Measurements from ENCODE around the gene ADRM1. TPM values are rescaled to one million over a fixed set of nuclear protein-coding genes. Genes with fewer than 3 reads are reported as not detected.

The ADRM1 gene
- polyA plus RNA-seq, 4 donors, result 44.5 to 93.4 (median 88.3) TPM

- DNase-seq (no peak), FAIRE-seq (no peak)
- H3K9me3 ChIP-seq (ENCODE audit: control insufficient read depth in 2 of 2, insufficient read depth in 1 of 2, low read depth in 1 of 2, low read length in 1 of 2), result peaks cover 0 to 5% of the 10 kb centered on the region in 2 donors
- H3K27me3 ChIP-seq (ENCODE audit: control insufficient read depth in 3 of 3, insufficient read depth in 3 of 3, low read length in 3 of 3), result no peaks in the 10 kb centered on the region
- WGBS, 3 donors, result 88 to 93% (median 89%) methylated on average over 13 to 14 of the region's 14 CpGs
- no peak overlapping the region for H3K4me3 ChIP-seq (ENCODE audit: low read depth in 1 of 3, low read length in 3 of 3)
- H3K27ac ChIP-seq (ENCODE audit: low read depth in 1 of 3, low read length in 2 of 3), result no peak overlapping the region
- no peaks in the 10 kb centered on the region for H3K4me1 ChIP-seq (ENCODE audit: control insufficient read depth in 3 of 3, insufficient read depth in 2 of 3, low read depth in 1 of 3, low read length in 2 of 3)
- peaks cover 0 to 81% (median 0%) of the 10 kb centered on the region in 3 donors for H3K36me3 ChIP-seq (ENCODE audit: control insufficient read depth in 3 of 3, insufficient read depth in 2 of 3, low read depth in 1 of 3, low read length in 3 of 3)
Observed at GRCh38 chr20:62325172-62325905, 22.5 kb downstream of the ADRM1 start.

- 78 to 90% (median 80%) methylated on average over 12 to 14 of the region's 14 CpGs for WGBS, 3 donors
- Histone ChIP-seq H3K9me3 (ENCODE audit: control insufficient read depth in 2 of 2, insufficient read depth in 1 of 2, low read depth in 1 of 2, low read length in 1 of 2) (peaks cover 0 to 5% of the 10 kb centered on the region in 2 donors), H3K4me1 (ENCODE audit: control insufficient read depth in 3 of 3, insufficient read depth in 2 of 3, low read depth in 1 of 3, low read length in 2 of 3) (no peaks in the 10 kb centered on the region), H3K27me3 (ENCODE audit: control insufficient read depth in 3 of 3, insufficient read depth in 3 of 3, low read length in 3 of 3) (no peaks in the 10 kb centered on the region), H3K36me3 (ENCODE audit: control insufficient read depth in 3 of 3, insufficient read depth in 2 of 3, low read depth in 1 of 3, low read length in 3 of 3) (peaks cover 0 to 86% (median 0%) of the 10 kb centered on the region in 3 donors), H3K4me3 (ENCODE audit: low read depth in 1 of 3, low read length in 3 of 3) (no peak overlapping the region), H3K27ac (ENCODE audit: low read depth in 1 of 3, low read length in 2 of 3) (no peak overlapping the region)
- DNase-seq (no peak), FAIRE-seq (no peak)
Observed at GRCh38 chr20:62326559-62326958, 23.8 kb downstream of the ADRM1 start.

- H3K4me3 ChIP-seq (ENCODE audit: low read depth in 1 of 3, low read length in 3 of 3), result no peak overlapping the region
- H3K9me3 ChIP-seq (ENCODE audit: control insufficient read depth in 2 of 2, insufficient read depth in 1 of 2, low read depth in 1 of 2, low read length in 1 of 2), result peaks cover 0 to 5% of the 10 kb centered on the region in 2 donors
- H3K27me3 ChIP-seq (ENCODE audit: control insufficient read depth in 3 of 3, insufficient read depth in 3 of 3, low read length in 3 of 3), result no peaks in the 10 kb centered on the region
- peaks cover 0 to 86% (median 0%) of the 10 kb centered on the region in 3 donors for H3K36me3 ChIP-seq (ENCODE audit: control insufficient read depth in 3 of 3, insufficient read depth in 2 of 3, low read depth in 1 of 3, low read length in 3 of 3)
- DNase-seq (no peak), FAIRE-seq (no peak)
- H3K27ac ChIP-seq (ENCODE audit: low read depth in 1 of 3, low read length in 2 of 3), result no peak overlapping the region
- no peaks in the 10 kb centered on the region for H3K4me1 ChIP-seq (ENCODE audit: control insufficient read depth in 3 of 3, insufficient read depth in 2 of 3, low read depth in 1 of 3, low read length in 2 of 3)
- 77 to 85% (median 80%) methylated on average over 29 to 30 of the region's 30 CpGs for WGBS, 3 donors
Observed at GRCh38 chr20:62326959-62327725, 24.3 kb downstream of the ADRM1 start.

DNA sequence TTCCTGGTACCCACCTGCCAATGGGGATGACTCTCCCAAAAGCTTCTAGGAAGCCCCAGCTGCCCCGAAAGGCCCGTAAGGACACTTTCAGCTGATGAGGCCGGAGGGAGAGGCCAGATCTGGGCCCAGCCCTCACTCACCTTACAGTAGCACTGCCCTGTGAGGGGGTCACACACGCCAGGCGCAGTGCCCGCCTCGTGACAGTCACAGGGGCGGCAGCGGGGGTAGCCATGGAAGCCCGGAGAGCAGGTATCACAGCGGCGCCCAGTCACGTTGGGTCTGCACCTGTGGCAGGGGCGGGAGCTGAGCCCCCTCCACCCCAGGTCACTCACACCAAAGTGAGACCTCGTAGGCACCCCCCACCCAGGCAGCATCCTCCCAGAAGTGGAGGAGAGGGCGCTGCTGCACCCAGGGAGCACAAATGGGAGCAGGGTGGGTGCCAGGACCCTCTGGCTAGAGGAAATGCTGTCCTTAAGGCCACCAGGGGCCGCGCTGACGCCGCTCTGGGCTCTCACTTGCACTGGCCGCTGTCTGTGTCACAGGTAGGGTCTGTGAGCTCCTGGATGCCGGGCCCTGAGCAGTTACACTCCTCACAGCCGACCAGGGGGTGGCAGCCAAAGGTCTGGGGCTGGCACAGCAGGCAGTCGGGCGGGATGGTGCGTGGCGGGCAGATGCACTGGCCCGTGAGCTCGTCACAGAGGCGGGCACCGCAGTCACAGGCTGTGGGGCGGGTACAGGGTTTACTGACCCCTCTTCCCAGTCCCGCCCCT, 25.1 kb downstream of the ADRM1 start:
- no peak for FAIRE-seq
- no peak overlapping the region for H3K4me3 ChIP-seq (ENCODE audit: low read depth in 1 of 3, low read length in 3 of 3)
- no peak for DNase-seq
- 73 to 89% (median 81%) methylated on average over 32 to 33 of the region's 33 CpGs for WGBS, 3 donors
- no peak overlapping the region for H3K27ac ChIP-seq (ENCODE audit: low read depth in 1 of 3, low read length in 2 of 3)
- H3K4me1 ChIP-seq (ENCODE audit: control insufficient read depth in 3 of 3, insufficient read depth in 2 of 3, low read depth in 1 of 3, low read length in 2 of 3), result no peaks in the 10 kb centered on the region
- no peaks in the 10 kb centered on the region for H3K27me3 ChIP-seq (ENCODE audit: control insufficient read depth in 3 of 3, insufficient read depth in 3 of 3, low read length in 3 of 3)
- peaks cover 0 to 5% of the 10 kb centered on the region in 2 donors for H3K9me3 ChIP-seq (ENCODE audit: control insufficient read depth in 2 of 2, insufficient read depth in 1 of 2, low read depth in 1 of 2, low read length in 1 of 2)
- H3K36me3 ChIP-seq (ENCODE audit: control insufficient read depth in 3 of 3, insufficient read depth in 2 of 3, low read depth in 1 of 3, low read length in 3 of 3), result peaks cover 0 to 89% (median 0%) of the 10 kb centered on the region in 3 donors

DNA sequence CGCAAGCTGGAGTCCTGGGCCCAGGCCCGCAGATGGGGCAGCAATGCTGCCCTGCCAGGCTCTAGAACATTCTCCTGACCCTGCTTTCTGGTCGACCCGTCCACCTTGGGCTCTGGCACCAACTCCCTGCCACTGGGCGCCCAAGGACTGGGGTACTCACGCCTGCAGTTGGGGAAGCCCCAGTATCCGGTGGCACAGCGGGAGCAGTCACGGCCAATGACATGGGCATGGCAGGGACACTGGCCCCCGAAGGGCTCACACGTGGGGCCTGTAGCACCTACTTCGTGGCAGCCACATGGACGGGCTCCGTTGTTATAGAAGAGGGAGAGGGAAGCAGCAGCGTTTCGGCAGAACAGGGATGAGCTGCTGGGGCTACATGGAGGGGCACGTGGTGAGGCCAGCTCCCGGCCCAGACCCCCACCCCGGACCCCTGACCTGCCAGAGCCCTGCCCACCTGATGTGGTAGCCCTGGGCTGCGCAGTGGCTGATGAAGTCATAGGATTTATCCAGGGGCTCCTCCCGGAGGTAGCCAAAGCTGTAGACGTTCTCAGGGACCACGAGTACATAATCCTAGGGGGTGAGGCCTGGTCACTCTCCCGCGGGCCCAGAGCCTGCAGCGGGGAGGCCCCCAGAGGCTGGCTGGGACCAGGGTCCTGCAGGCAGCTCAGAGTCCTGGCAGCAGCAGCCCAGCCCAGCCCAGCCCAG, 26.0 kb downstream of the ADRM1 start:
- H3K4me1 ChIP-seq (ENCODE audit: control insufficient read depth in 3 of 3, insufficient read depth in 2 of 3, low read depth in 1 of 3, low read length in 2 of 3), result no peaks in the 10 kb centered on the region
- no peak for FAIRE-seq
- 85 to 91% (median 89%) methylated on average over 24 to 26 of the region's 26 CpGs for WGBS, 3 donors
- no peak overlapping the region for H3K4me3 ChIP-seq (ENCODE audit: low read depth in 1 of 3, low read length in 3 of 3)
- no peaks in the 10 kb centered on the region for H3K27me3 ChIP-seq (ENCODE audit: control insufficient read depth in 3 of 3, insufficient read depth in 3 of 3, low read length in 3 of 3)
- no peak for DNase-seq
- H3K36me3 ChIP-seq (ENCODE audit: control insufficient read depth in 3 of 3, insufficient read depth in 2 of 3, low read depth in 1 of 3, low read length in 3 of 3), result peaks cover 0 to 89% (median 0%) of the 10 kb centered on the region in 3 donors
- no peak overlapping the region for H3K27ac ChIP-seq (ENCODE audit: low read depth in 1 of 3, low read length in 2 of 3)
- peaks cover 0 to 5% of the 10 kb centered on the region in 2 donors for H3K9me3 ChIP-seq (ENCODE audit: control insufficient read depth in 2 of 2, insufficient read depth in 1 of 2, low read depth in 1 of 2, low read length in 1 of 2)

DNA sequence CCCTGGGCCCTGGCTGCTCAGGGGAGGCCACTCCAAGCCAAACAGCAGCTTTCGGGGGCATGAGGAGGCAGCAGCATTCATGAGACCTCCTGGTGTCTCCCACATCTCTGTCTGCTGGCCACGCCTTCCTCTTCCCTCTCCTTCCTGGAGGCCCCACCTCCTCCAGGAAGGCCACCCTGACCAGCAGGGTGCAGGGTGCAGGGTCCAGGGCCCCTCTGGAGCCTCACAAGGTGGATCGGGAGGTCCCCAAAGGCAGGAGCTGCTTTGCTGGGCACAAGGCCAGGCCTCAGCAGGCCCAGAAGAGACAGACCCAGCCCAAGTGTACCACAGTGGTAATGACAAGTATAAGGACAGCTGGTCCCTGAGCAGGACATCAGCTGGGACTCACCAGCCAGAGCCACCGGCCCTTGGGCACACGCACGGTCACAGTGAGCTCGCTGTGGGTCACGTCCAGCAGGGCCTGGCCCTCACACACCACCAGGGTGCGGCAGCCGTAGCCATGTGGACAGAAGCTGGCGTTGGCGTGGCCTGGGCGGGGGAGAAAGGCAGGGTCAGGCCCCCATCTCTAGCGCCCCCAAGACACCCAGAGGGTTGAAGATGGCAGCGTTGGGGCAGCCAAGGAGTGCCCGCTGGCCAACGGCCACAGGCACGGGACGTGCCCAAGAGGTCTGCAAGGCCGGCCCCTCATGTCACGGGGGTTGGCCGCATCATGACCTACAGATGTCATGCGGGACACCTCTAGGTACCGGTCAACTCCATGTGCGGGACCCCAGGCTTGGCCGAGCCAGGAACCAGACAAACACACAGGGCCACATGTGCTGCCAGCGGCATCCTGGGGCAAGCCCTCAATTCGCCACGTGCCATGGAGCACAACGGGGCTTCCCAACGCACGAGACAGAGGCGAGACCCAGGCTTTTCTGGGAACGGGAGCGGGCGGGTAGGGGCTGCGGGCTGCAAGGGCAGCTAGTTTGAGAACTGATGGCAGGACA, 26.9 kb downstream of the ADRM1 start:
- Histone ChIP-seq H3K27me3 (ENCODE audit: control insufficient read depth in 3 of 3, insufficient read depth in 3 of 3, low read length in 3 of 3) (no peaks in the 10 kb centered on the region), H3K9me3 (ENCODE audit: control insufficient read depth in 2 of 2, insufficient read depth in 1 of 2, low read depth in 1 of 2, low read length in 1 of 2) (peaks cover 0 to 5% of the 10 kb centered on the region in 2 donors), H3K27ac (ENCODE audit: low read depth in 1 of 3, low read length in 2 of 3) (no peak overlapping the region), H3K4me1 (ENCODE audit: control insufficient read depth in 3 of 3, insufficient read depth in 2 of 3, low read depth in 1 of 3, low read length in 2 of 3) (no peaks in the 10 kb centered on the region), H3K36me3 (ENCODE audit: control insufficient read depth in 3 of 3, insufficient read depth in 2 of 3, low read depth in 1 of 3, low read length in 3 of 3) (peaks cover 0 to 89% (median 0%) of the 10 kb centered on the region in 3 donors), H3K4me3 (ENCODE audit: low read depth in 1 of 3, low read length in 3 of 3) (no peak overlapping the region)
- WGBS, 3 donors, result 91 to 94% (median 92%) methylated on average over 37 of the region's 37 CpGs
- FAIRE-seq (no peak), DNase-seq (no peak)

DNA sequence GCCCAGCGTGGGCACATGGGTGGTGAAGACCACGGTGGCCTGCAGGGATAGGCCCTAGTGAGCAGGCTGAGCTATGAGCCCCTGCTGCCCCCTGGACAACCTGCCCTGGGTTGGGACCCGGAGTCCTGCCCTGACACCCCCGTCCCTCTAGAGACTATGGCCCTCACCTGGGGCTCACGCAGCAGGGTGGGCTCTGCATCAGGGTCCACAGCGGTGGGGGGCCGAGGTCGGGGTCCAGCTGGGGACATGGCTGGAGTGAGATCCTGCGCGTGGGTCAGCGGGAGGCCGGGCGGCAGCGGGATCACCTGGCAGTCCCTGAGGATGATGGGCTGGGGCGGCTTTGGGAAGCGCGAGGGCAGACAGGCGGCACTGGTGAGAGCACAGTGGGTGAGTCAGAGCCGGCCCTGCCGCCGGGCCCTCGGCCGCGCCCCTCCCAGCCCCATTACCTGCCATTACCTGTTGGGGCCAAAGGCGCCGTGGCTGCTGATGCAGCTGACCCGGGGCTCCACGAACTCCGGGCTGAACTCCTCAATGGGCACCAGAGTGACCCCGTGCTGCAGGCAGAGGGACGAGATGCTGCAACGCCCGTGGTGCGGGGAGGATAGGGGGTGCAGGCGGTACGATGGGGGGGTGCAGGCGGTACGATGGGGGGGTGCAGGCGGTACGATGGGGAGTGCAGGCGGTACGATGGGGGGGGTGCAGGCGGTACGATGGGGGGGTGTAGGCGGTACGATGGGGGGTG, 27.9 kb downstream of the ADRM1 start:
- no peak for DNase-seq
- Histone ChIP-seq H3K27me3 (ENCODE audit: control insufficient read depth in 3 of 3, insufficient read depth in 3 of 3, low read length in 3 of 3) (no peaks in the 10 kb centered on the region), H3K27ac (ENCODE audit: low read depth in 1 of 3, low read length in 2 of 3) (no peak overlapping the region), H3K4me3 (ENCODE audit: low read depth in 1 of 3, low read length in 3 of 3) (no peak overlapping the region), H3K4me1 (ENCODE audit: control insufficient read depth in 3 of 3, insufficient read depth in 2 of 3, low read depth in 1 of 3, low read length in 2 of 3) (no peaks in the 10 kb centered on the region), H3K36me3 (ENCODE audit: control insufficient read depth in 3 of 3, insufficient read depth in 2 of 3, low read depth in 1 of 3, low read length in 3 of 3) (peaks cover 0 to 89% (median 0%) of the 10 kb centered on the region in 3 donors), H3K9me3 (ENCODE audit: control insufficient read depth in 2 of 2, insufficient read depth in 1 of 2, low read depth in 1 of 2, low read length in 1 of 2) (no peaks in the 10 kb centered on the region)
- WGBS, 3 donors, result 76 to 90% (median 77%) methylated on average over 35 to 46 of the region's 46 CpGs
- no peak for FAIRE-seq

All from small intestine (tissue), 7 donors.